IMR-90 (cell line): ENCODE results near the gene MELTF.

Experiments
- CEBPB ChIP-seq: IDR thresholded peaks from 2 replicates; pipeline ENCODE4 v1.6.1; 2012; ENCODE audit warnings: low read depth, low read length, improper control_type of control experiment
- ELK1 ChIP-seq: fragments of 150-350 bp; IDR thresholded peaks from 2 replicates; pipeline ENCODE4 v1.6.1; 2016; ENCODE audit warnings: low read depth, mild to moderate bottlenecking, low read length, moderate library complexity, borderline replicate concordance
- POLR2A ChIP-seq: IDR thresholded peaks from 2 replicates; pipeline ENCODE4 v1.6.1; 2012; ENCODE audit warnings: mild to moderate bottlenecking, low read depth, low read length
- RAD21 ChIP-seq: IDR thresholded peaks from 2 replicates; pipeline ENCODE4 v1.6.1; 2012; ENCODE audit warnings: low read length, improper control_type of control experiment
- TF ChIP-seq, protein P1 (sequence below): conservative IDR thresholded peaks from 2 replicates; pipeline ENCODE4 v1.5.1; 2012; ENCODE audit warnings: mild to moderate bottlenecking, low read depth, low read length, improper control_type of control experiment

DNA sequence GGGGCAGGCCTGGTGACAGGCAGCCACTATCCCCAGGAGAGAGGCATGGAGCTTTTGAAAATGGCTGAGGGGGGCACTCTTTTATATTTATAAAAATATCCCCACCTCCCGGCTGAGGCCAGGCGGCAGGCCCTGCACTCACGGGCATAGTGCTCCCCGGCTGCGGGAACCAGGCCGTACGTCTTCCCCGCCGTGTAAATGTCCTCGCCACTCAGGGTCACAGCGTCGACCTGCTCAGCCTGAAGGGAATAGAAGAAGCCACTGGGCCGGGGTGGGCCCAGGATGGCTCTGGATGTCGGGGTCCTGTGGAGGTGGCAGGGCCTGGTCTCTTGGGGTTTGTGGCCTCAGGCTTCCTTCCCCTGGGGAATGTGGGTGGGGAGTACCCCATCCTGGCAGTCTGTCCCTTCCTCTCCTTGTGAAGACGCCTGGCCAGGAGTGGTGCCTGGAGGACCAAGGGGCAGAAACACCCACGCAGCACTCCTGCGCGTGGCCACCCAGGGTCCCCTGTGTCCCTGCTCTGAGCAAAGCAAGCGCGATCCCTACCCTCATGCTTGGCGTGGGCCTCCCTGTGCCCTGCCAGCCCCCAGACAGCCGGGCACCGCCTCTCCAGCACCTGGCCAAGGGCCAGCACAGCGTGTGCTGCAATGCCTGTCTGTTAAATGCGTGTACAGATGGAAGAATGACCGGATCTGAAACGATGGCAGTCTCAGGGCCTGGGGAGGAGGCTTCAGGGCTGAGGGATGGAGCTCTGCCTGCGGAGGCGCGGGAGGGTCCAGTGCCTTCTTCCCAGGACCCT, 18.9 kb downstream of the MELTF start:
- TF ChIP-seq RAD21 (no peak), POLR2A (no peak), CEBPB (no peak), ELK1 (no peak)
- TF ChIP-seq, protein P1, sequence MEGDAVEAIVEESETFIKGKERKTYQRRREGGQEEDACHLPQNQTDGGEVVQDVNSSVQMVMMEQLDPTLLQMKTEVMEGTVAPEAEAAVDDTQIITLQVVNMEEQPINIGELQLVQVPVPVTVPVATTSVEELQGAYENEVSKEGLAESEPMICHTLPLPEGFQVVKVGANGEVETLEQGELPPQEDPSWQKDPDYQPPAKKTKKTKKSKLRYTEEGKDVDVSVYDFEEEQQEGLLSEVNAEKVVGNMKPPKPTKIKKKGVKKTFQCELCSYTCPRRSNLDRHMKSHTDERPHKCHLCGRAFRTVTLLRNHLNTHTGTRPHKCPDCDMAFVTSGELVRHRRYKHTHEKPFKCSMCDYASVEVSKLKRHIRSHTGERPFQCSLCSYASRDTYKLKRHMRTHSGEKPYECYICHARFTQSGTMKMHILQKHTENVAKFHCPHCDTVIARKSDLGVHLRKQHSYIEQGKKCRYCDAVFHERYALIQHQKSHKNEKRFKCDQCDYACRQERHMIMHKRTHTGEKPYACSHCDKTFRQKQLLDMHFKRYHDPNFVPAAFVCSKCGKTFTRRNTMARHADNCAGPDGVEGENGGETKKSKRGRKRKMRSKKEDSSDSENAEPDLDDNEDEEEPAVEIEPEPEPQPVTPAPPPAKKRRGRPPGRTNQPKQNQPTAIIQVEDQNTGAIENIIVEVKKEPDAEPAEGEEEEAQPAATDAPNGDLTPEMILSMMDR, result no peak
